ENCODE data around the gene RBFOX2. TPM values are rescaled to one million over a fixed set of nuclear protein-coding genes. Genes with fewer than 3 reads are reported as not detected.

RBFOX2 gene
- total RNA-seq, 1 donor from 2014 or later, result 64.1 TPM

DNA sequence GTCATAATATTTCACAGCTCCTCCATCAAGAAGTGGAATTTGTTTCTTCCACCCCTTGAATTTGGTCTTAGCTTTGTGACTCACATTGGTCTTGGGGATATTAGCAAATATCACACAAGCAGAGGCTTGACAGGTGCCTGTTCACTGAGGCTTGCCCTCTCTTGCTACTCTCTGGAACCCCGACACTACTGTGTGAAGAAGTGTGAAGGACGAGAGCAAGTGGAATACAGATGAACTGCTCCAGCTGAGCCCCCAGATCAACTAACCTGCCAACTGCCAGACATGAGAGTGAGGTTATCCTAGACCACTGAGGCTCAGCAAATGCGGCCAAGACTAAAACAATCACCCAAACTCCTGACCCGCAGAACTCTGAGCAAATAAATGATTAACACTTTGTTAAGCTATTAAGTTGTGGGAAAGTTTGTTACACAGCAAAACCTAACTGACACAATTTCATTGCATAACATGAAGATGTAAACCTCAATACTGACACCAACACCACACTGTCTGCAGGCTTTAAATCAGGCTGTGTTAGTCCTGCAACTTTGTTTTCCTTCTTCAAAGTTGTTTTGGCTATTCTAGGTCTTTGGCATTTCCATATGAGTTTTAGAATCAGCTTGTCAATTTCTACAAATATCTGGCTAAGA is 168.4 kb downstream of the RBFOX2 start:
- Histone ChIP-seq H3K4me3 (no peak overlapping the region), H3K9me3 (no peaks in the 10 kb centered on the region), H3K4me1 (no peaks in the 10 kb centered on the region), H3K27me3 (no peaks in the 10 kb centered on the region), H3K36me3 (no peaks in the 10 kb centered on the region), H3K27ac (no peak overlapping the region)
- TF ChIP-seq CTCF (IDR thresholded peaks at IDR 0.05), result no peak
- ATAC-seq (no peak), DNase-seq (no peak)
- intact Hi-C loops (cut with DNase I), result no loop called here

DNA sequence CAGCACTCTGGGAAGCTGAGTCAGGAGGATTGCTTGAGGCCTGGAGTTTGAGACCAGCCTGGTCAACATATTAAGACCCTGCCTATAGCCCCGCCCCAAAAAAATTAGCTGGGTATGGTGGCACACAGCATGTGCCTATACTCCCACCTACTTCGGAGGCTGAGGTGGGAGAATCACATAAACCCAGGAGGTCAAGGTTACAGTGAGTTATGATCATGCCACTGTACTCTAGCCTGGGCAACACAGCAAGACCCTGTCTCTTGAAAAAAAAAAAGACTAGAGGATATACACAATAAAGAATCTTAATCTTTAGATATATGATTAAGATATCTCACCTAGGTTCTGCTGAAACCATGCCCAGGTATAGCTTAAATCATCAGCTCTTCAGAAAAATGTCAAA is 174.3 kb downstream of the RBFOX2 start:
- Histone ChIP-seq H3K4me1 (no peaks in the 10 kb centered on the region), H3K36me3 (no peaks in the 10 kb centered on the region)
- TF ChIP-seq CTCF (IDR thresholded peaks at IDR 0.05), result no peak

GRCh38 chr22:35852076-35852475 is 176.5 kb downstream of the RBFOX2 start:
- no peak for TF ChIP-seq CTCF (IDR thresholded peaks at IDR 0.05)
- Histone ChIP-seq H3K27ac (no peak overlapping the region), H3K27me3 (no peaks in the 10 kb centered on the region), H3K36me3 (no peaks in the 10 kb centered on the region), H3K4me1 (no peaks in the 10 kb centered on the region), H3K4me3 (no peak overlapping the region), H3K9me3 (no peaks in the 10 kb centered on the region)
- ATAC-seq (no peak), DNase-seq (no peak)
- intact Hi-C loops (cut with DNase I), result no loop called here

More for the DNA sequence above, 174.3 kb downstream of the RBFOX2 start:
- no peak for DNase-seq
- intact Hi-C loops (cut with DNase I), result no loop called here
- no peaks in the 10 kb centered on the region for H3K27me3 ChIP-seq
- no peaks in the 10 kb centered on the region for H3K9me3 ChIP-seq
- no peak overlapping the region for H3K27ac ChIP-seq
- H3K4me3 ChIP-seq, result no peak overlapping the region
- no peak for ATAC-seq

GRCh38 chr22:35850831-35851230 is 177.8 kb downstream of the RBFOX2 start:
- intact Hi-C loops (cut with DNase I), result no loop called here
- no peak for TF ChIP-seq CTCF (IDR thresholded peaks at IDR 0.05)
- Histone ChIP-seq H3K27ac (no peak overlapping the region), H3K9me3 (no peaks in the 10 kb centered on the region), H3K4me1 (no peaks in the 10 kb centered on the region), H3K27me3 (no peaks in the 10 kb centered on the region), H3K4me3 (no peak overlapping the region), H3K36me3 (no peaks in the 10 kb centered on the region)
- DNase-seq (no peak), ATAC-seq (no peak)

DNA sequence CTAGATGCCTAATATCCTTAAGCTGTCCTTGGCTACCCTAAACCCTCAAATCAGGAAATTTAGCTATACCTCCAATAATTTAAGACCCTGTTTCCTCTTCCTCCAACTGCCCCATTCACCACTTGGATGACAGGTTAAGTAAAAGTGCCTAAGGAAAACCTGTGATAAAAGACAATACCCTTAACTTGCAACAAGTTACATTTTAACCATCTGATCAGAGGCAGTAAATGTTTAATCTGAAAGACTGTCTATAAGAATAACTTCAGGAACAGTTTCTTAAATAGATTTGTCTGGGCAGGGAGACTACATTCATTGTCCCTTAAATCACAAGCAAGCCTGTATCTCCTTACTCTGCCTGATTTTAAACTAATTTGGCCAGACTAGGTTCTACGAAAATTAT is 181.8 kb downstream of the RBFOX2 start:
- no peak for TF ChIP-seq CTCF (IDR thresholded peaks at IDR 0.05)
- ATAC-seq, result no peak
- Histone ChIP-seq H3K36me3 (no peaks in the 10 kb centered on the region), H3K4me1 (no peaks in the 10 kb centered on the region), H3K4me3 (no peak overlapping the region), H3K27ac (no peak overlapping the region), H3K9me3 (no peaks in the 10 kb centered on the region), H3K27me3 (no peaks in the 10 kb centered on the region)
- no peak for DNase-seq
- intact Hi-C loops (cut with DNase I), result no loop called here

GRCh38 chr22:35844886-35845285 is 183.7 kb downstream of the RBFOX2 start:
- no peak for DNase-seq
- ATAC-seq, result no peak
- Histone ChIP-seq H3K4me1 (no peaks in the 10 kb centered on the region), H3K4me3 (no peak overlapping the region), H3K27ac (no peak overlapping the region), H3K9me3 (no peaks in the 10 kb centered on the region), H3K27me3 (no peaks in the 10 kb centered on the region), H3K36me3 (no peaks in the 10 kb centered on the region)
- no peak for TF ChIP-seq CTCF (IDR thresholded peaks at IDR 0.05)
- intact Hi-C loops (cut with DNase I), result no loop called here

All from upper lobe of right lung (tissue), 1 donor.